Activated naive CD4-positive, alpha-beta T cell treated with anti-CD3 and anti-CD28 coated beads, Interleukin-2, amount 10 ng/mL, durations not matched to agents 7 days and 5 days (primary cell): Measurements from ENCODE around the gene SYNDIG1.
A peak's percentile ranks its signal among the peaks of the same experiment; 100 is the strongest.
"Not testable (repeated sequence)": the region's sequence is repeated elsewhere in the genome, so short reads cannot be mapped to it uniquely, and the experiment has no call there.

Experiments
- CTCF ChIA-PET: fragments of 350-600 bp; sonication (Branson Sonifier 250); formaldehyde crosslinking; loops from one replicate; lab custom pipeline; 2021; ENCODE audit warnings: antibody characterized with exemption; lab: Charles Lee
- DNase-seq: peaks from one replicate; pipeline ENCODE4 v3.0.0-alpha.2; 2020
- H3K27ac Mint-ChIP-seq: one replicate; pipeline ENCODE4 v1.8.0; 2021; ENCODE audit warnings: mild to moderate bottlenecking, moderate library complexity, mixed read lengths
- H3K27me3 Mint-ChIP-seq: one replicate; pipeline ENCODE4 v1.8.0; 2021; ENCODE audit warnings: mild to moderate bottlenecking, mixed read lengths
- H3K36me3 Mint-ChIP-seq: one replicate; pipeline ENCODE4 v1.8.0; 2021; ENCODE audit warnings: mixed read lengths
- H3K4me1 Mint-ChIP-seq: one replicate; pipeline ENCODE4 v1.8.0; 2021; ENCODE audit warnings: mixed read lengths
- H3K4me3 Mint-ChIP-seq: one replicate; pipeline ENCODE4 v1.8.0; 2021; ENCODE audit warnings: mild to moderate bottlenecking, moderate library complexity, mixed read lengths
- H3K9me3 Mint-ChIP-seq: one replicate; pipeline ENCODE4 v1.8.0; 2021; ENCODE audit warnings: mixed read lengths

Gene SYNDIG1

GRCh38 chr20:24617757-24618450, 148.5 kb downstream of the SYNDIG1 start:
- Mint-ChIP-seq H3K4me3 (no peak overlapping the region), H3K27me3 (peaks cover 13% of the 10 kb centered on the region), H3K27ac (no peak overlapping the region), H3K9me3 (no peaks in the 10 kb centered on the region), H3K4me1 (no peaks in the 10 kb centered on the region), H3K36me3 (no peaks in the 10 kb centered on the region)
- DNase-seq: no peak
- CTCF ChIA-PET: no interaction called here

GRCh38 chr20:24618739-24619138, 149.3 kb downstream of the SYNDIG1 start:
- Mint-ChIP-seq H3K4me1 (no peaks in the 10 kb centered on the region), H3K36me3 (no peaks in the 10 kb centered on the region), H3K27ac (no peak overlapping the region), H3K27me3 (peaks cover 5% of the 10 kb centered on the region), H3K4me3 (no peak overlapping the region), H3K9me3 (no peaks in the 10 kb centered on the region)
- CTCF ChIA-PET: no interaction called here
- DNase-seq: no peak

GRCh38 chr20:24619212-24619611, 149.8 kb downstream of the SYNDIG1 start:
- Mint-ChIP-seq H3K4me1 (no peaks in the 10 kb centered on the region), H3K27ac (no peak overlapping the region), H3K9me3 (no peaks in the 10 kb centered on the region), H3K4me3 (no peak overlapping the region), H3K27me3 (peaks cover 5% of the 10 kb centered on the region), H3K36me3 (no peaks in the 10 kb centered on the region)
- CTCF ChIA-PET: no interaction called here
- DNase-seq: no peak

- CTCF ChIA-PET: no interaction called here
- Mint-ChIP-seq H3K27me3 (peaks cover 5% of the 10 kb centered on the region), H3K27ac (no peak overlapping the region), H3K9me3 (no peaks in the 10 kb centered on the region), H3K36me3 (no peaks in the 10 kb centered on the region), H3K4me3 (no peak overlapping the region), H3K4me1 (no peaks in the 10 kb centered on the region)
- DNase-seq: no peak
Observed at GRCh38 chr20:24620937-24621519, 151.6 kb downstream of the SYNDIG1 start.

GRCh38 chr20:24622856-24623255, 153.4 kb downstream of the SYNDIG1 start:
- DNase-seq: no peak
- Mint-ChIP-seq H3K4me3 (no peak overlapping the region), H3K27me3 (peaks cover 5% of the 10 kb centered on the region), H3K9me3 (no peaks in the 10 kb centered on the region), H3K27ac (no peak overlapping the region), H3K4me1 (no peaks in the 10 kb centered on the region), H3K36me3 (no peaks in the 10 kb centered on the region)
- CTCF ChIA-PET: no interaction called here

- DNase-seq, H3K4me3 Mint-ChIP-seq, CTCF ChIA-PET, H3K4me1 Mint-ChIP-seq, H3K36me3 Mint-ChIP-seq, H3K9me3 Mint-ChIP-seq, H3K27ac Mint-ChIP-seq, H3K27me3 Mint-ChIP-seq: not testable (repeated sequence)
Observed at GRCh38 chr20:24626141-24626540, 156.7 kb downstream of the SYNDIG1 start.

- Mint-ChIP-seq H3K27ac (no peak overlapping the region), H3K36me3 (no peaks in the 10 kb centered on the region), H3K27me3 (no peaks in the 10 kb centered on the region), H3K4me1 (peaks cover 8% of the 10 kb centered on the region), H3K9me3 (no peaks in the 10 kb centered on the region), H3K4me3 (no peak overlapping the region)
- CTCF ChIA-PET: no interaction called here
- no peak for DNase-seq
Observed at GRCh38 chr20:24627291-24627690, 157.9 kb downstream of the SYNDIG1 start.

GRCh38 chr20:24627926-24628325, 158.5 kb downstream of the SYNDIG1 start:
- H3K27me3 Mint-ChIP-seq: no peaks in the 10 kb centered on the region
- no peak for DNase-seq
- CTCF ChIA-PET: no interaction called here
- H3K4me3 Mint-ChIP-seq: no peak overlapping the region
- no peak overlapping the region for H3K27ac Mint-ChIP-seq
- H3K4me1 Mint-ChIP-seq: peaks cover 8% of the 10 kb centered on the region
- no peaks in the 10 kb centered on the region for H3K36me3 Mint-ChIP-seq
- no peaks in the 10 kb centered on the region for H3K9me3 Mint-ChIP-seq

- Mint-ChIP-seq H3K27ac (no peak overlapping the region), H3K27me3 (no peaks in the 10 kb centered on the region), H3K4me1 (peaks cover 8% of the 10 kb centered on the region), H3K36me3 (no peaks in the 10 kb centered on the region), H3K9me3 (no peaks in the 10 kb centered on the region), H3K4me3 (no peak overlapping the region)
- DNase-seq: no peak
- CTCF ChIA-PET: no interaction called here
Observed at GRCh38 chr20:24628985-24629384, 159.6 kb downstream of the SYNDIG1 start.

GRCh38 chr20:24629668-24630067, 160.2 kb downstream of the SYNDIG1 start:
- Mint-ChIP-seq H3K4me1 (peaks cover 8% of the 10 kb centered on the region), H3K27me3 (peaks cover under 1% of the 10 kb centered on the region), H3K36me3 (no peaks in the 10 kb centered on the region), H3K27ac (peak overlapping the region; percentile 28), H3K9me3 (no peaks in the 10 kb centered on the region), H3K4me3 (no peak overlapping the region)
- CTCF ChIA-PET: no interaction called here
- DNase-seq: no peak

GRCh38 chr20:24630486-24631172, 161.2 kb downstream of the SYNDIG1 start:
- Mint-ChIP-seq H3K36me3 (no peaks in the 10 kb centered on the region), H3K4me1 (peaks cover 8% of the 10 kb centered on the region), H3K9me3 (no peaks in the 10 kb centered on the region), H3K4me3 (no peak overlapping the region), H3K27ac (no peak overlapping the region), H3K27me3 (peaks cover 4% of the 10 kb centered on the region)
- CTCF ChIA-PET: no interaction called here
- no peak for DNase-seq

GRCh38 chr20:24631173-24631505, 161.7 kb downstream of the SYNDIG1 start:
- H3K9me3 Mint-ChIP-seq: no peaks in the 10 kb centered on the region
- peaks cover 4% of the 10 kb centered on the region for H3K27me3 Mint-ChIP-seq
- DNase-seq: no peak
- no peak overlapping the region for H3K4me3 Mint-ChIP-seq
- H3K27ac Mint-ChIP-seq: no peak overlapping the region
- no peaks in the 10 kb centered on the region for H3K36me3 Mint-ChIP-seq
- H3K4me1 Mint-ChIP-seq: peaks cover 8% of the 10 kb centered on the region
- CTCF ChIA-PET: no interaction called here

- Mint-ChIP-seq H3K27ac (no peak overlapping the region), H3K4me1 (peaks cover 8% of the 10 kb centered on the region), H3K27me3 (peaks cover 4% of the 10 kb centered on the region), H3K4me3 (no peak overlapping the region), H3K36me3 (no peaks in the 10 kb centered on the region), H3K9me3 (no peaks in the 10 kb centered on the region)
- DNase-seq: no peak
- CTCF ChIA-PET: no interaction called here
Observed at GRCh38 chr20:24632581-24632980, 163.2 kb downstream of the SYNDIG1 start.

GRCh38 chr20:24633026-24633425, 163.6 kb downstream of the SYNDIG1 start:
- DNase-seq: no peak
- no peaks in the 10 kb centered on the region for H3K9me3 Mint-ChIP-seq
- H3K27ac Mint-ChIP-seq: no peak overlapping the region
- CTCF ChIA-PET: no interaction called here
- peaks cover 8% of the 10 kb centered on the region for H3K4me1 Mint-ChIP-seq
- no peak overlapping the region for H3K4me3 Mint-ChIP-seq
- no peaks in the 10 kb centered on the region for H3K36me3 Mint-ChIP-seq
- peaks cover 4% of the 10 kb centered on the region for H3K27me3 Mint-ChIP-seq

GRCh38 chr20:24633521-24633920, 164.1 kb downstream of the SYNDIG1 start:
- Mint-ChIP-seq H3K9me3 (no peaks in the 10 kb centered on the region), H3K4me3 (no peak overlapping the region), H3K36me3 (no peaks in the 10 kb centered on the region), H3K27ac (no peak overlapping the region), H3K27me3 (peaks cover 4% of the 10 kb centered on the region), H3K4me1 (peaks cover 8% of the 10 kb centered on the region)
- CTCF ChIA-PET: no interaction called here
- no peak for DNase-seq
